ENCODE data around the gene COMMD2.

COMMD2 gene

DNA sequence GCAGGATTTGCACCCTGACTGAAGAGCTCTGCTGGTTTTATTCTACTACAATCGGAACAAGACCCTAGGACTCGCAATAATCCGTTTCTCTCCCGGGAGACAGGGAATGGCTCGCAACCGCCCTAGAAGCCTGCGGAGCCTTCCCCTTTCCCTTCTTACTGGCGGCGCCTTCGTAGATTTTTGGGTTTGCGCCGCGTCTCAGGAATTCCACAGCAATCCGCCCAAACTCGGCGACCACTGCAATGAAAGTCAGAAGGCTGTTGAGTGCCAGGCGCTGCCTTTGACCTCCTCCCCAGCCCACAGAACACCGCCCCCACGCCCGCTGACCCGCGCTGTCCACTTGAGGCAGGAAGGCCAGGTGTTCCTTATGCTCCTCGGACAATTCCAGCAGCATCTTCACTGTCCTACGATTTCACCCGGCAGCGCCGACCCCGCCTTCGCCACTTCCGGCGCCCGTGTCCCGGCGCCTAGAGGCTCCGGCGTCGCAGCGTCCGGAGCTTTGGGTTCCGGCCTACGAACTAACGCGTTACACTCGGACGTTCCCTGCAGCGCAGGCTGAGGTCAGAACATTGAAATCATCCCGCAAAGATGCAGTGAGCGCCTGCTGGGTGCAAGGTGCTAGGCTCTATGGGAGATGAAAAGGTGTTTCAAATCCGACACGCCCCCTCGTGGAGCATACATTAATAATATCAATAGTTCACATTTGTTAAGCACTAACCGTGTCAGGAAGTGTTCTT is at the start of gene COMMD2:
TSS of gene COMMD2 (minus strand) at position 439 of the 737 bp plus-strand sequence. CDS start at position 394, 45 bp downstream.
- peak; percentile 93 for DNase-seq

DNA sequence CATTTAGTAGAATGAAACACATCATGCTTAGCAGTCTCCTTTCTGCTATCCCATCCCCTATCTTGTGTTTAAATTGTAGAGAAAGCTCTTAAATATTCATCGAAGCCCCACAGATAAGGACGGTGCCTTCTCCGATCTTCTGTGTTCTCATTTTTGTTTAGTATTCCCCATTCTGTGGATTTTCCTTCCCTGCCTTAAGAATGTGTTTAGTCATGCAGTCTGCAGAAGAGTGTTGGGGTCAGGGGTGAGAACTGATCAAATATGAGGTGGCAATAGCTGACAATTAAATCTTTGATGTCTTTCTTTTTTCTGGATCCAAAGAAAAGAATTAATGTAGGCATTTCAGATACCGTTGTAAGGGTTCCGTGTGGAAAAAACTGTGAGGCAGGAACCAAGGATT is 49.4 kb upstream of the COMMD2 start:
- no peak for DNase-seq

DNA sequence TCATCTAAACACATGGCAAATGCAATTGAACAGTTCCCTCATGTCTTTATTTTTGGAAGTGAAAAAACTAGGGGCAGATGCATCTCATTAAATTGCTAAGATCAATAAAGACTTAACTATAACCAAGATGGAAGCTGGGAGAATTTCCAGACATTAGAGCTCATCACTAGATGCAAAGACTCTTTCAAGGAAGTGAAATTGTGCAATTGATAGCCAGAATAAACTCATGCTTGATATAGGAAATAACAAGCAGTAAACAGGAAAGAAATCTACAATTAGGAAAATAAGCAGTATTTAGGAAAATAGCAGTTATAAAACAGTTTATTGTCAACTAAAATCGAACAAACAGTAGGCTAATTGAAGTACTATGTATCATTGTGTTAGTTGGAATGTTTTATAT is 48.9 kb upstream of the COMMD2 start:
- no peak for DNase-seq

DNA sequence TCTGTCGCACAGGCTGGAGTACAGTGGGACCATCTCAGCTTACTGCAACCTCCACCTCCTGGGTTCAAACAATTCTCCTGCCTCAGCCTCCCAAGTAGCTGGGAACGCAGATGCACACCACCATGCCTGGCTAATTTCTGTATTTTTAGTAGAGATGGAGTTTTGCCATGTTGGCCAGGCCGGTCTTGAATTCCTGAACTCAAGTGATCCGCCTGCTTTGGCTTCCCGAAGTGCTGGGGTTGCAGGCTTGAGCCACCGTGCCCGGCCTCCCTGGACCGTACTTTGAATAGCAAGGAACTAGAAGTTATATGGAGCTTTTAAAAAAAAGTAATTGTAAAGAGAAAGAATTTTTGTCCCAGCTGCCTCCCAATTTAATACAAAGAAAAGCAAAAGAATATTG is 48.4 kb upstream of the COMMD2 start:
- DNase-seq = no peak

DNA sequence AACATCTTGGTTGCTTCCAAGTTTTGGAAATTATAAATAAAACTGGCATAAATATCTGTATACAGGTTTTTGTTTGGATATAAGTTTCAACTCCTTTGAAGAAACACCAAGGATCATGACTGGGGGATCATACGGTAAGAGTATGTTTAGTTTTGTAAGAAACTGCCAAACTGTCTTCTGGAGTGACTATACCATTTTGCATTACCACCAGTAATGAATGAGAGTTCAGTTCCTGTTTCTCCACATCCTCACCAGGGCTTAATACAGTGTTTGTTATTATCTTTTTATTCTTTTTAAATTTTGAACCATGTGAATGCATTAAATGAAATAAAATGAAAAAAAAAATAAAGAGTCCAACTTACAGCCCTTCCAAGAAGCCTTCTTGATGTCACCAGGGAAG is 43.7 kb upstream of the COMMD2 start:
- no peak for DNase-seq

DNA sequence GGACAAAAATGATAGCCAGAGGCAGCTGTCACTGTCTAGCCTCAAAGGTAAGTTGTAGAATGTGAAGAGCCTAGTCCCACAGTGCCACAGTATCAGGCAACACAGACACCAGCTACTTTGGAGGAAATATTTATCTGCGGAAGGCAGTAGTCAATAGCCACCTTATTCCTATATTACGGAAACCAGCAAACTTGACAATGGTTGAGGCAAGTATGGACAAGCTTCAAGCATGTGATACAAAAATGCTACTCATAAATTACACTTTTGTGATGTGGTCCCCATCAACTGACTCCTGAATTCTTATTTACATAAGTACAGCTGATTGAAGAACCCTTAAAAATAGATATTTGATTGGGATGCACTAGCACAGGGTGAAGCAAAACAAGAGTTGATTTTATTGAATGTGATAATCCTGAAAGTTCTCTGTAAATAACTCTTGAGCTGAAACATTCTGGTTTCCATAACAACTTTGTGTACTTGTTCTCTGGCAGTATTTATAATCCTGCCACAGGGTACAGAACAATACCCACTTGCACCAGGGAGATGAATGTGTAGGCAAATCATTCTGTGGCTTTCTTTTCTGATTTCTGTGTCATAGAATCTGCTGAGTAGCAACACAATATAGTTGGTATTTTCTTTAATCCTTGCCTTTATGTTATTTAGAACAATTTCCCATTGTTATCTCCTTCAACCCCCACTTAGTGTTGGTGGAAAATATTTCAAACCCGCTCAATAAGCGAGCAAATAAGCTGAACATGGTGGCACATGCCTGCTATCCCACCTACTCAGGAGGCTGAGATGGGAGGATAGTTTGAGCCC is 40.4 kb upstream of the COMMD2 start, which contains the start of gene ANKUB1:
TSS of gene ANKUB1 (minus strand) at position 103 of the 819 bp plus-strand sequence. CDS start 188 bp downstream, outside the sequence.
- DNase-seq = peak; percentile 69

DNA sequence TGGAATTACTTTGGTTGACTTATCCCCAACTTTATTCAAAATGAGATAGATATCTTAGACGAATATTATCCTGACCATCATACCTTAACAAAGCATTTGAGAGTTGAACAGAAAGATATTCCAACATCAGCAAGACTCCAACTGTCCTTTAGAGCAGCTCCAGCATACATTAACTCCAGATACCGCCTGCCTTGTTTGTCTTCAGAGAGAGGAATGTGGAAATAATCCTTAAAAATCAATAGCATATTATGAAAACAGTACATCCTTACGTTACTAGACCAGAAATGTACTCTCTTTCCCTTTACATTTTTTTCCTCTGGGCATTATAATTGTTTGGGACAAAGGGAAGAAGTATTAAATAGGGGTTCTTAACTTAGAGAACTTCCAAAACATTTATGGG is 38.4 kb upstream of the COMMD2 start:
- DNase-seq = no peak

DNA sequence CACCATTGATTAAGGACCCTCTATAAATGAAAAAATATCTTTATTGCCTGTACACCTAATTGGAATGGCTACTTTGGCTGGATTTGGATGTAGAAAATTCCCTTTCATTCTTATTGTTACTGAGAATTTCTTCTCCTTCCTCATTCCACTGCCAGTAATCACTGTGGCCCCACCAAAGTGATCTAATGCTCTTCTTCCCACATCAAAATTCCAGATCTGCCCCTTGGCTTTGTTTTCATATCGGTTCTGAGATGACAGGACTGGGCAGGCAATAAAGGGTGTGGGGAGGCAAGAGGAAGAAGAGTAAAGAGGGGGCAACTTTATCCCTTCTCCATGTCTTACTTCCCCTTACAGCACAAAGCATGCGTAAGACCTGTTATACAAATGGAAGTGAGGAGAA is 38.0 kb upstream of the COMMD2 start:
- no peak for DNase-seq

DNA sequence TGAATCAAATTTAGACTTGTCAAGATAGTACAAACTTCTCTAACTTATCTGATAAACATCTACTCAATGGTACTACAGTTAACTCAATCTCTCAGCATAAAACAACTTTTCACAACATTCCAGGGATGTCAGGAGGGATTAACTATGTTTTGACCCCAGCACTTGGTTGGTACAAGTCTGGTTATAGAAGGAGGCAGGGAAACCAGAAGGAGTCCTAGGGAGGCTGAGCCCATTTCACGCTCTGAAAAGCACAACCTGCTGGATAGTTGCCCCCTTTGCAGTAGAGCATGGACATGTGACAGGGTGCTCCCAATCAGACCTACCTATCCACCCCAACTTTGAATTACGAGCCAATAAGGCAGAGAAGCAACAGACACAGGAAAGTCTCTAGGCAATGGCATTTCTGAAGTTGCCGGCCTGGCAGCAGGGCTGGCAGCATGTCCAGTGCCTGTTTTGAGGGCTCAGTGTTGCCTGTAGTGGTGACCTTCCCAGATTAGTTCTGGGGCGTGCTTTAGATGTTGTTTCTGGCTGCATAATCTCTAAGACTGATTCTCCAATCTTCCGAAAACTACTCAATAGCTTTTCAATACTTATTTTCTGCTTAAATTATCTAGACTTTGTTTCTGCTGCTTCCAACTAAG is 31.9 kb upstream of the COMMD2 start:
- DNase-seq = no peak

DNA sequence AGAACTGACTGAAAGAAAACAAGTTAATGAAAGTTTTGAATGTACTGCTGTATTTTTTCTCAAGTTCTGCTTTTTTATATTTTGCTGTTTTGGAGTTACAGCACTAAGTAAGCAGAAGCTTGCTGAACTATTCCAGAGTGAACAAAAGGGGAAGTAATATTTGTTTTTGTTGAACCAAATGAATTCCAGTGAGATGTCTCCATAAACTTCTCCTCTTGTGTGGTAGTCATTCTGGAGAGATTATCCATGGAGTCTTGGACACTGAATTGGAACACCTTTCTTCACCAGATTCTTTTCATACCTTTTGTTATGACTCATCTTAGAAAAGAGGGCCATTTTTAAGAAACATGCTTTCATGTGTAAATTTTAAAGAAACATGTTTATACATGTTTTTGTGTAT is 31.3 kb upstream of the COMMD2 start:
- DNase-seq = no peak

DNA sequence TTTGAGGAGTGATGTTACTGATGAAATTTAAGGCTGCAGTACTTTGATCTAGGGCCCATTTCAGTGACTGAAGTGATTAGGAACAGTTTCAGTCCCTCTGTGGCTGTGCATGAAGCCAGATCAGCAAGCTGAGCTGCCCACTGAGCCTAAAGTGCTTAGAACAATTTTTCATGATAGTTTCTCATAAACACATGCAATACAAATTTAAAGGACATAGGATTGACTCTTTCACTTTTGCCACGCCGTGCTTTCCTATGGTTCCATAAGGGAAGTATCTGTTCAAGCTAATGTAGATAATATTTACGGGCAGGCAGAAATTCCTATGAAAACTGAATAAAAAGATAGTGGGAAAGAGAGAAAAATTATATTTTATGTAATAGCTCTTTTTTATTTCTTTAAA is 29.5 kb upstream of the COMMD2 start:
- no peak for DNase-seq

DNA sequence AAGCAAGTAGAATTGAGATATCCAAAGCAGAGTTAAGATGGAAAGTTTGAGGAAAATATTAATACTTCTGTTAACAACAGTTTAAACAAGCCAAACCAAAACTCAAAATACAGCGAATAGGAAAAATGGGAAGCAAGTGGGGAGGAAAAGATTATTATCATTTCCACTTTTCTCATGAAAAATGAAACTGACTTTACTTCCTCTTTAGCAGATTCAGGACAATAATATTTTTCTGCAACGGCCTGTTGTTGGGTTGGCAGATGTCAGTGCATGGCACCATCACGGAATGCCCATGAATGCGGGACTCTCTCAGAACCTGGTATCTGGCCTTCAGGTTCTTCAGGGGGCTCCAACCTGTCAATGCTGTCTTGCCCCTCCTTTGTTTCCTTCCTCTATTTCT is 28.9 kb upstream of the COMMD2 start:
- no peak for DNase-seq

DNA sequence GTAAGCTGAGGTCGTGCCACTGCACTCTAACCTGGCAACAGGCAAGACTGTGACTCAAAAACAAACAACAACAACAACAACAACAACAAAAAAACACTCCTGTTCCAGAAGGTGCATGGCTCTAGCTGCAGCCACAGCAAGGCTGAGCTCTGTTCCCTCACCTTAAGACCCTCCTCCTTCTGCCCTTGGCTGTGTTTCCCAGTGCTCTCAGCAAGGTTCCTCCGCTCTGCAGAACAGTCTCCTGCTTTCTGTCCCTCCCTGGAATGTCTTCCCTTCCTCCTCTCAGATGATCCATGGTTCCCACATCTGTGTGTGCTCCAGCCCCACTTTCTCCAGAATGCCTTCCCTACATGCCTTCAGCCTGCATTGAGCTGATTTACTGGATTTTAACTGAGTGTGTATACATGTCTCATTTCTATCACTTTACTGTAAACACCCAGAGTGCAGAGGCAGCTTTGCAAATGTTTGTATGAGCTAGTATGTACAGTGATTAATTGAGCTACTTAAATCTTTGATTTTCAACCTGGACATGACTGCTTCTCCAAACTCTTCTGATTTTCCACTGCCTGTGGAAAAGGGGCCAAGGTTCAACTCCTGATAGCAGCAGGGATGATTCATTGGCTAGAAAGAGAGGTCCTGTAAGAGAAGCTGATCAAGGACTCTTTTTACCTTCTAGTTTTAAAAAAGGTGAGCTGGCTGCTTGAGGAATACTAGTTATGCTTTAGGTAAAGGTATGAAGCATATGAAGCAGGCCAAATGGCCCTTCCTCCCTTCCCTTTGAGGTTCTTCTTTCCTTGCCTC is 25.3 kb upstream of the COMMD2 start:
- DNase-seq = no peak

DNA sequence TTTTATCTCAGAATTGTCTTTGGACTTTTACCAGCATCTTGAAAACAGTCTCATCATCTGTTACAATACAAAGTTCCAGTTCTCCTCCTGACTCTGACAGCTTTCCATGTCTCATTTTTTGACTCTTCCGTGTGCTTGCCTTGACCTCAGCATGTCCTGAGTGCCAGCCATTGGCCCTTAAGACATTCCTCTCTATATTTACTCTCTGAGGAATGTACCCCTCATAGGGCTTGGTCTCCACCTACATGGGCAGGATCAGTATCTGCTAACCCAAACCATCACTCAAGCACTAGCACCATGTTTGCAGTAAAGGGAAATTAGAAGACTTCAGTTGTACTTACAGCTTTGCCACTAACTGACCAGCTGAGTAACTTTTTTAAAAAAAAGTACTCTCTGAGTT is 23.9 kb upstream of the COMMD2 start:
- DNase-seq = no peak

DNA sequence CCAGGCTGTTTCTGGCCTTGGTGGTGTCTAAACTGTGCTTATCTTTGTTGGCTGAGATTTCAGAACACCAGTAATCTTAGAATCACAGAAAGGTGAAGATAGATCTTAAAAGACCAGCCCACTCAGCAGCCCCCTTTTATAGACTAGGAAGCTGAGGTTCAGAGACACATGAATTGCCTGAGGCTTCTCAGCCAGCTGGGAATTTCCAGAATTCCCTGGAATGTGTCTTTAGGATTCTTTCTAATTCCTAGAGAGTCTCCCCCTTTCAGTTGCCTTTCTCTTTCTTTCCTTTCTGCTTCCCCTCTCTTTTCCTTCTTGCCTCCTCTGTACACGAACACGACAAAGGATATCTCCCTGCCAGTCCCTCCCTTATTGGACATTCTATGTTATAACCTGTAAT is 20.6 kb upstream of the COMMD2 start:
- no peak for DNase-seq

DNA sequence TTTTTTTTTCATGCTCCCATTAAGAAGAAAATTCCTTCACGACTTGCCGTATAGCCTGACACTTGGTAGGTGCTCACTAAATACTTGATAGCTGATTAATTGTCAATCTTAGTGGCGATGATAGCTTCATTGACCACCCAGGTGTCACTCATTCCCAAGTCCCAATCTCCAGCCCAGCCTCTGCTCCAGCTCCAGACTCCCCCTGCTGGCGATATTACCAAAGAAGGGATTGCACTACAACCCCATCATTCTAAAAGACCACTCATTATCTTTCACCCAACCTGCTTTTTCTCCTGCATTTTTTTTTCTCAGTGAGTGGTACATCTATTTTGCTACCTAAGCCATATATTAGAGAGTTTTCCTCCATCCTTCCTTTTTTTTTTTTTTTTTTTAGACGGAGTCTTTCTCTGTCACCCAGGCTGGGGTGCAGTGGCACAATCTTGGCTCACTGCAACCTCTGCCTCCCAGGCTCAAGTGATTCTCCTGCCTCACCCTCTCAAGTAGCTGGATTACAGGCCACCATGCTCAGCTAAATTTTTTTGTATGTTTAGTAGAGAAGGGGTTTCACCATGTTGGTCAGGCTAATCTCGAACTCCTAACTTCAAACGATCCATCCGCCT is 19.5 kb upstream of the COMMD2 start:
- DNase-seq = peak; percentile 45

DNA sequence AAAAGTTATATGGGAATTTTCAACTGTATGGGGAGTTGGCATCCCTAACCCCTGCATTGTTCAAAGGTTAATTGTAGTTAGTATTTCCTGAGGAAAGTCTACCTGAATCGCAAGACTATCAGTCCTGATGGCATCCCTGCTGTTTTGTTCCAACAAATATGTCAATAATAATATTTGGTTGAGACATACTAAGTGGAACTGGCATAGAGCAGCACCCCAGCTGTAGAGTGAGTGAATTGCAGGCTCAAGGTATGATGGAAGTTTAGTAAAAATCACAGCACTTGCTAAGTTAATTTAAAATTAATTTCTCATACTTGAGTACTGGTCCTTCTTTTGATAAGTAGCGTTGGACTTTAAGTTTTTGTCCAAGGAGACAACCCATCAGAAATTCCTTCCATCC is 18.0 kb upstream of the COMMD2 start:
- DNase-seq = no peak

DNA sequence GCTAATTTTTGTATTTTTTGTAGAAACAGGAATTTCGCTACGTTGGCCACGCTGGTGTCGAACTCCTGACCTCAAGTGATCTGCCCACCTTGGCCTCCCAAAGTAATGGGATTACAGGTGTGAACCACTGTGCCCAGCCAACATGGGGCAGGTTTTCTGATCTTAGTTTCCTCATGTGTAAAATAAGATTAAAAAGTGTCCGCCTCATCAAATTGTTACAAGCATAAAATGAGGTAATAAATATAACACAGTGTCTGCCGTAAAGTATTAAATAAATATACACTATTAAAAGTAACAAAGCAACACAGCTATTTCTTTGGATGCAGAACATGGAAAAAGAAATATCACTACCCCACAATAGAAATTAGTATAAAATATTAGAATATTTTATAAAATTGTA is 16.4 kb upstream of the COMMD2 start:
- no peak for DNase-seq

DNA sequence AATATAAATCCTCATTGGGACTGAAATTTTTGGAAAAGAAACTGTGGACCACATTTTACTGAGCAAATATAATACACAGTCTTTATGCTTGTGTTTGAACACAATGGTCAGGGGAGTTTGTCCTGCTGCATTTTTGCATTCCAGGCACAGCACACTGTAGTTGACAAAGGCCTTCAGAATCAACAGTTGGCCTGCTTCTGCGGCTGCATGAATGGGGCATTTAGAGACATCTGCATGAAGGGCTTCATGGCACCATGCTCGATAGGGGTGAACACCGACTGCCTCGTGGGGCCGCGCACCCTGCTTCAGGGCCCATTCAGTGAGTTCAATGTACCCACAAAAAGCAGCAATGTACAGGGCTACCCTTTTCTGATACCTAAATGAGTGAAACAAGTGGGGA is 15.4 kb upstream of the COMMD2 start:
- DNase-seq = no peak

DNA sequence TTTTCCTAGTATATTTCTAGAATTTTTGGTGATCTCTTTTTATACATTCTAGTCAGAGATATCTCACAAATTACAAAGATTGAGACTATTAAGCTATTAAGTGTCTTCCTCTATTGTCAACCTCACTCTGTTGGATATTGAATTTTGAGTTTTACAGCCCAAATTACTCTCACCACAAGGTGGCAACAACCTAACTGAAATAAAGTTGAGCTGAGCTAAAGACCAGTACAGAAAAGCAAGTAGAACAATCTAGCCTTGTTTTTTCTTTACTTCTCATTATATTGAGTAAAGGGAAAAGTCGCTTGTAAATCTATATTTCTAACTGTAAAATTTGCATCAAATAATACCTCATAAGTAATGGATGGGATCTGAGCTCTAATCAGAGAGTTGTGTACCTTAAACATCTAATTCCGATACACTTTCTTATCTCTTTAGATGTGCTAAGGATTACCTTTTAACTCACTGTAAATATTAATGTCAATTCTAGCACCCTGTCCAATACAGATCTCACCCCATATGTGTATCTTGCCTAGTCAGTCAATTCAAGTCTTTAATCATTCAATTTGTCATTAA is 13.6 kb upstream of the COMMD2 start:
- DNase-seq = no peak

DNA sequence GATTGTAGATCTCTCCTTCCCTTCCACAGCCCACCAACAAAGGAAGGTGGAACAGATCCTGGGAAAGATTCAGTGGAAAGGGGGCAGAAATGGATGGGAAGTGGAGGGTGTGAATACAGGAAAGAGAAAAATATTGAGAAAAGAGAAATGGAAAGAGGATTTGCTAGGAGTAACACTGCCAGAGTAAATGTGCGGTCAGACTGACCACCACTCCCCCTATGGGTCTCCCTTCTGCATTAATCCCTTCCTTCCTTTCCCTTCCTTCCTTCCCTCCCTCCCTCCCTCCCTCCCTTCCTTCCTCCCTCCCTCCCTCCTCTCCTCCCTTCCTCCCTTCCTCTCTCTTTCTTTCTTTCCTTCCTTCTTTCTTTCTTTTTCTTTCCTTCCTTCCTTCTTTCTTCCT is 12.0 kb upstream of the COMMD2 start:
- no peak for DNase-seq

DNA sequence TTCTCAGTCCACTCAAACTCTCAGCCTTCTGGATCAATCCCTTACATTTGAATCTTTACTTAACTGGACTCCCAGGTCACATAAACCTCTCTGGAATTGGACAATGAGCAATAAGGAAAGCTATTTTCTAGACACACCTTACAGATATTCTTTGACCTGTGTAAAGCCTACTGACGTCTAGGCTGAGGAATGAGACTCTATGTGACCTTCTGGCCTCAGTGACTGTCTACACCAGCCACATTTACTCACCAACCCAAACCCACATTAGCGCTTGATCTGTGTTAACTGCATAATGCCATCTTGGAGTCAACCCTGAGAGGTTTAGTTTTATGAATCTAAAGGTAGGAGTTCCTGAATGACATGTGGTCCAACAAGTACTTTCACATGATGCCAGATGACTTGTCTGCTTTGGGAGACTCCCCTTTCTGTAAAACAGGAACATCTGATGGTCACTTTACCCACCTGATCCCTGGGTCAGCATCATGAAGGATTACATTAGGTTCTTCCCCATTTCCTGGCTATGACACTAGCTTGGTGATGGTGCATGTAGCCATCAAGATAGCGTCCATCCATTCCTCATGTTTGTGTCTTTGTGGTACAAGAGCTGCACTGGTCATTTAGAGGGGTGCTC is 11.4 kb upstream of the COMMD2 start:
- no peak for DNase-seq

All from NCI-H1105 (cell line).